Posterior cingulate gyrus (tissue), 11 donors: ENCODE results near the gene CCK.

ENCODE experiments used
- DNase-seq, 10 donors: peaks; one replicate each; pipeline versions ENCODE4 v3.0.0 to v3.0.0-alpha.2; 2020 to 2021; ENCODE audit warnings: mixed read lengths in 3 of 10
- intact Hi-C: fragments of 100-400 bp; cut with DNase I; formaldehyde crosslinking; loops from one replicate; pipeline ENCODE4 v1.15.1; 2023

The CCK gene

GRCh38 chr3:42228796-42229195 lies 37.2 kb downstream of the CCK start:
- intact Hi-C loops: loop anchor here (2.0 kb wide), 1 partner anchor 110 kb away; no protein-coding TSS in a partner anchor
- DNase-seq: no peak

- peak in 1 of 10 donors; percentile 63 for DNase-seq
- intact Hi-C loops: no loop called here
Measured at GRCh38 chr3:42226470-42227425, 39.2 kb downstream of the CCK start.

GRCh38 chr3:42225486-42226363 lies 40.3 kb downstream of the CCK start:
- intact Hi-C loops: no loop called here
- no peak for DNase-seq

- intact Hi-C loops: no loop called here
- no peak for DNase-seq
Measured at GRCh38 chr3:42224658-42225421, 41.1 kb downstream of the CCK start.

- intact Hi-C loops: no loop called here
- DNase-seq: no peak
Measured at GRCh38 chr3:42224178-42224577, 41.8 kb downstream of the CCK start.

- intact Hi-C loops: no loop called here
- peak in 2 of 10 donors; percentile 61 to 75 for DNase-seq
Measured at GRCh38 chr3:42222942-42223693, 42.9 kb downstream of the CCK start.

- DNase-seq: no peak
- intact Hi-C loops: no loop called here
Measured at GRCh38 chr3:42220436-42221121, 45.4 kb downstream of the CCK start.

GRCh38 chr3:42216931-42217333 lies 49.1 kb downstream of the CCK start:
- intact Hi-C loops: no loop called here
- DNase-seq: peak in 1 of 10 donors; percentile 59

- no peak for DNase-seq
- intact Hi-C loops: no loop called here
Measured at GRCh38 chr3:42216302-42216701, 49.7 kb downstream of the CCK start.

GRCh38 chr3:42214565-42215283 lies 51.3 kb downstream of the CCK start:
- intact Hi-C loops: no loop called here
- DNase-seq: no peak

GRCh38 chr3:42214064-42214463 lies 51.9 kb downstream of the CCK start:
- intact Hi-C loops: no loop called here

GRCh38 chr3:42213417-42213816 lies 52.6 kb downstream of the CCK start:
- intact Hi-C loops: no loop called here
- DNase-seq: no peak

More at GRCh38 chr3:42214064-42214463, 51.9 kb downstream of the CCK start:
- DNase-seq: no peak

GRCh38 chr3:42210726-42211125 lies 55.3 kb downstream of the CCK start:
- DNase-seq: no peak
- intact Hi-C loops: no loop called here

- intact Hi-C loops: no loop called here
- DNase-seq: no peak
Measured at GRCh38 chr3:42209917-42210316, 56.1 kb downstream of the CCK start.
